Measurements from ENCODE around the gene C2orf42.
"Not testable (repeated sequence)": the region's sequence is repeated elsewhere in the genome, so short reads cannot be mapped to it uniquely, and the experiment has no call there.

C2orf42 gene

DNA sequence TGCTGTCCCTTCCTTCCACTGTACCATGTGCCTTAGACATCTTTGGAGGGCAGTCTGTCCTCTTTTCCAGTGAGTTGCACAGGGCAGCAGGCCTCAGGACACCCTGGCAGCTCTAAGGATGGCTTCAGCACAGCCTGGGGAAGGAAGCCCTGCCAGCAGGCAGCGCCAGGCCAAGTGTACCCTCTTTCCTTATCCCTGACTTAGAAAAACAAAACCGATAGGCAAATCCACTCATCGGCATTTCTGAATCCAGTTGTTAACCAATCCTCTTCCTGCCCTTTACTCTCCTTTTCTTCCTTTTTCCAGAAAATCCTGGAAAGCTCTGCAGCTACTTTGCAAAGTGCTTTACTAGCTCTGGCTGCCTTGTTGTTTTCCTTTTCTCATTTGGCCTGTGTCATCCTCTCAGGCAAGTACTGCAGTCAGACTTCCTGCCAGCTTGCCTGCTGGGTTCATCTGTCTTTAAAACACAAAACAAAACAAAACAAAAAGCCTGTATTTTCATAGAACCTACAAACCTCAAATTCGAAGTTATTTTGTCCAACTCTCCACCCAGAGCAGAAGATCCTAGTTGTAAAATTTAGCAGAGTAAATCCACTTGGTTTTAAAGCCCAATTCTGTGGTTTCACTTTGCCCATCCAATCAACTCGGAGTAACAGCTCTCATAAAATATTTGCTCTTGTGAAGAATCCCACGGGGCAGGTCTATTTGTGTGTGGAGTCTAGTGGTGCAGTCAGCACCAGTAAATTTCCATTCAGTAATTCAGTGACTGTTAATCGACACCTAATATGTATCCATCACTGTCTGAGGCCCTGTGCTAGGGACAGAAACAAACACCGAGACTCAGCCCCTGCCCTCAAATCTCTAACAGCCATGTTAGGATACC is 58.3 kb downstream of the C2orf42 start:
- peak; percentile 59 for DNase-seq (ENCODE audit: low spot score)
- TF ChIP-seq CTCF (IDR thresholded peaks at IDR 0.05; ENCODE audit: extremely low read depth, insufficient read depth, missing control alignments), result no peak
- in situ Hi-C loops (cut with MboI; ENCODE audit: low pct_unique_long_range_greater_than_20kb, low sequenced_read_pairs, unreplicated experiment), result loop anchor here (10.0 kb wide), 1 partner anchor 48 kb away; the partner anchor contains the start of gene PCBP1

GRCh38 chr2:70131344-70132143 is 59.3 kb downstream of the C2orf42 start:
- in situ Hi-C loops (cut with MboI; ENCODE audit: low pct_unique_long_range_greater_than_20kb, low sequenced_read_pairs, unreplicated experiment), result loop anchor here (10.0 kb wide), 1 partner anchor 47 kb away; the partner anchor contains the start of gene PCBP1
- DNase-seq (ENCODE audit: low spot score), result not testable (repeated sequence)

DNA sequence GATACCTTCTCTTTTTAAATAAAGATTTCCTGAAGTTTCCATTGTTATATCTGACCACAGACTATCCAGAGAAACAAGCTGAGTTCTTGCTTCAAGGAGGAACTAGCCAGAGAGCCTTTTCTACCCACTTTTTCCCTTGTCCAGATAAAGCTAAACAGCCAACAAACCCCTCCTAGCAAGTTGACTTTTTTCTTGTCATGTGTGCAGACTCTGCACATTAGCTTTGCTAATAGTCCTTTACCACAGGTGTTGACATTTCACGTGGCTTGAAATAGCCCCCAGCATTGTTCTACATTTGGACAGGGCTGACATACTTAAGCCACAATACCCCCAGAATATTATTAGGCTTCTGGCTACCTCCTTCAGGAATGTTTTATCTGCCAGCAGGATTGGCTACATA is 62.8 kb downstream of the C2orf42 start:
- DNase-seq (ENCODE audit: low spot score), result no peak
- no peak for TF ChIP-seq CTCF (IDR thresholded peaks at IDR 0.05; ENCODE audit: extremely low read depth, insufficient read depth, missing control alignments)
- in situ Hi-C loops (cut with MboI; ENCODE audit: low pct_unique_long_range_greater_than_20kb, low sequenced_read_pairs, unreplicated experiment), result no loop called here

- no peak for DNase-seq (ENCODE audit: low spot score)
- TF ChIP-seq CTCF (IDR thresholded peaks at IDR 0.05; ENCODE audit: extremely low read depth, insufficient read depth, missing control alignments), result no peak
- in situ Hi-C loops (cut with MboI; ENCODE audit: low pct_unique_long_range_greater_than_20kb, low sequenced_read_pairs, unreplicated experiment), result no loop called here
Measured at GRCh38 chr2:70126413-70126812, 64.4 kb downstream of the C2orf42 start.

- no peak for TF ChIP-seq CTCF (IDR thresholded peaks at IDR 0.05; ENCODE audit: extremely low read depth, insufficient read depth, missing control alignments)
- no peak for DNase-seq (ENCODE audit: low spot score)
- in situ Hi-C loops (cut with MboI; ENCODE audit: low pct_unique_long_range_greater_than_20kb, low sequenced_read_pairs, unreplicated experiment), result no loop called here
Measured at GRCh38 chr2:70125498-70125898, 65.3 kb downstream of the C2orf42 start.

DNA sequence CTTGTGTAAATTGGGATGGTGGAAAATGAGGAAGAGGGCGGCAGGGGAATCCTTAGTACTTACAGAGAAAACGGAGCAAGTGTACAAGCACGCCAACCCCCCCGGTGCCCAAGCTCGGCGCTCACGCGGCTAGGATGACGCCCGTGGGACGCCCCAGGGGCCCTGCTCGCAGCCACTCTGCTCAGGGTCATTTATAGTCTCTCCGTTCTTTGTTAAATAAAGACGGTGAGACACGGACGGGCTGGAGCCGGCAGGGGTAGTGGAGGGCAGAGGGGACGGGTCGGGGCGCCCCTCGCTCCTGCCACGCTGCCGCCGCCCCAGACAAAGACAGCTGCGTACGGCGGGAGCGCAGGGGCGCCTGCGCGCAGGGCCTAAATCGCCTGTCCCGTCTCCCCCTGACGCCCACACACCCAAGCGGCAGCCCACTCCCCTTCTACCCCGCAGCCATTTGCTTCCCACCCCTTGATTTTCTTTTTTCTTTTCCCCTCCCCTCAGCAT is 65.8 kb downstream of the C2orf42 start:
- DNase-seq (ENCODE audit: low spot score), result peak; percentile 60
- TF ChIP-seq CTCF (IDR thresholded peaks at IDR 0.05; ENCODE audit: extremely low read depth, insufficient read depth, missing control alignments), result no peak
- in situ Hi-C loops (cut with MboI; ENCODE audit: low pct_unique_long_range_greater_than_20kb, low sequenced_read_pairs, unreplicated experiment), result no loop called here

- no peak for TF ChIP-seq CTCF (IDR thresholded peaks at IDR 0.05; ENCODE audit: extremely low read depth, insufficient read depth, missing control alignments)
- in situ Hi-C loops (cut with MboI; ENCODE audit: low pct_unique_long_range_greater_than_20kb, low sequenced_read_pairs, unreplicated experiment), result no loop called here
- DNase-seq (ENCODE audit: low spot score), result no peak
Measured at GRCh38 chr2:70123829-70124116, 67.0 kb downstream of the C2orf42 start.

Data from GM13977 (cell line).